ENCODE measurements around the gene BCL7B.
A peak's percentile ranks its signal among the peaks of the same experiment; 100 is the strongest.
"Not testable (repeated sequence)": the region's sequence is repeated elsewhere in the genome, so short reads cannot be mapped to it uniquely, and the experiment has no call there.

The BCL7B gene

DNA sequence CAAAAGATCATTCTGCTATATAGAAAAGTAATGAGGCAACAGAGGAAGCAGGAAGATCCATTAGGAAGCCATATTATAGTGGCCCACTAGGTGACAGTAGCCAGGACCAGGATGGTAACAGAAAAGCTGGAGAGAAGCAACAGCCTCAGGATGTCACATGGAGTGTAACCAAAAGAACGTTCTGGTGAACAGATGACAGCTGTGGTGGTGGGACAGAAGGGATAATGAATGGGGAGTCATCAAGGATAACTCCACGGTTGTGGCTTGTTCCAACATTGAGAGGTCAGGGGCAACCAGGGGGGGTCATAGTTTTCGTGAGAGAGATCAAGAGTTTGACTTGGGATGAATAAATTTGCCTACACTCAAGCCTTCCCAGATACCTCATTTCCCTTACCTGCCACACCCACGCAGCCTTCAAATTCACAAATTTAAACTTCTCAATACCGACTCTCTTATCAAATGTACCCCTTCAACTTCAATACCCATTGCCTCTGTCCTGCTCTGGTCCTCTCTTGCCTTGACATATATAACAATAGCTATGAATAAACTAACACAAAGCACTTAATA is 11.6 kb upstream of the BCL7B start:
- H3K9me3 ChIP-seq (ENCODE audit: insufficient read depth, low read depth, low read length): no peaks in the 10 kb centered on the region
- peaks cover 50% of the 10 kb centered on the region for H3K36me3 ChIP-seq (ENCODE audit: insufficient read depth, low read depth, low read length)
- no peak overlapping the region for H3K9ac ChIP-seq (ENCODE audit: low read depth, low read length)
- H3K4me1 ChIP-seq (ENCODE audit: insufficient read depth, low read length): peaks cover 4% of the 10 kb centered on the region; the same call in 1 of the 2 replicates
- H3K4me3 ChIP-seq (ENCODE audit: low read length): no peak overlapping the region
- no peaks in the 10 kb centered on the region for H3K27me3 ChIP-seq (ENCODE audit: insufficient read depth, low read length)
- H3K27ac ChIP-seq (ENCODE audit: low read length): no peak overlapping the region

DNA sequence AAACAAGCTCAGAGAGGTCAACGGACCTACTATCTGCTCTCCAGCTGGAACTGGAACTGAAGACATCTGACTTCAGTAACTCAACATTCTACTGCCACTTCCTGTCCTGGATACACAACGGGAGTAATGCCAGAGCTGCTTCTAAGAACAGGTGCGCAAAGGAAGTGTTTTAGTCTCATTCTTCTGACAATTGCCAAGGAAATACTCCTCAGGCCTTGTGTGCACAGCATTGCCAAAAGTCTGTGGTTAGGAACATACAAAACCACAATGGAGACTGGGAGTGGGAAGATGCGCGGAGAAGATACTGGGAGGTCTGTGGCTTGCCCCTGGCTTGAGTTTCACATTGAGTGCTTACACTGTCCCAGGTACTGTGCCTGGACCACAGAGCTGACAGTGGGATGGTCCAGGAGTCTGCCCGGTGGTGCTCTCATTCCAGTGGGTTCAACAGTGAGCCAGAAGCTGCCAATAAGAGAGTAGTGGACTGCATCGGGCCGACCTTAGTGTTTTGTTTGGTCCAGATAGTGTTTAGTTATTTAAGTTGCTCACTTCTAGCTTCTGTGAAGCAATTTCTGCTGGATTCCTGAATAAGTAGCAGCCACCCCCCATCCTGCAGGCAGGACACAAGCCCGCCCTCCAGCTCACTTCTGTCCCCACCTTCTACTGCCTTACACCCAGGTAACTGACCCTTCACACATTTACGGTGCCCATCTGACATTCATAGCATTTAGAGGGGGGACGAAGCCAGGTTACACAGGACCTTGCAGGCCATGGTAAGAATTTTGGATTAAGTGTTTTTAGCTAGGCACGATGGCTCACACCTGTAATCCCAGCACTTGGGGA is 10.6 kb upstream of the BCL7B start:
- H3K27ac ChIP-seq (ENCODE audit: low read length): no peak overlapping the region

DNA sequence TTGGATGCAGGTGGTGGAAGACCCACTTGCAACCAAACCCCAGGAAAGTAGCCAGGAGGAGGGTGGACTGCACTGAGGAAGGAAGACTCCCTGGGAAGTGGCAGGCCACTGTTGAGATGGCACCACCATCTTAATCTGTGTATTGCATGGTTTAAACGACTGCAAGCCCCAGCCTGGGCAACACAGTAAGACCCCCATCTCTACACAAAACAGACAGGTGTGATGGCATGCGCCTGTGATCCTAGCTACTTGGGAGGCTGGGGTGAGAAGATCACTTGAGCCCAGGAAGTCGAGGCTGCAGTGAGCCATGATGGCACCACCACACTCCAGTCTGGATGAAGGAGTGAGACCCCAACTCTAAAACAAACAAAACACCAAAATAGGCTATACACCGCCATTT is 9.7 kb upstream of the BCL7B start:
- Histone ChIP-seq H3K4me3 (ENCODE audit: low read length) (no peak overlapping the region), H3K9ac (ENCODE audit: low read depth, low read length) (no peak overlapping the region), H3K36me3 (ENCODE audit: insufficient read depth, low read depth, low read length) (peaks cover 30% of the 10 kb centered on the region), H3K27ac (ENCODE audit: low read length) (no peak overlapping the region), H3K4me1 (ENCODE audit: insufficient read depth, low read length) (peaks cover 4% of the 10 kb centered on the region; the same call in 1 of the 2 replicates), H3K9me3 (ENCODE audit: insufficient read depth, low read depth, low read length) (no peaks in the 10 kb centered on the region), H3K27me3 (ENCODE audit: insufficient read depth, low read length) (no peaks in the 10 kb centered on the region)

More for the DNA sequence above, 10.6 kb upstream of the BCL7B start:
- peaks cover 39% of the 10 kb centered on the region for H3K36me3 ChIP-seq (ENCODE audit: insufficient read depth, low read depth, low read length)
- H3K4me1 ChIP-seq (ENCODE audit: insufficient read depth, low read length): peaks cover 4% of the 10 kb centered on the region; the same call in 1 of the 2 replicates
- no peaks in the 10 kb centered on the region for H3K9me3 ChIP-seq (ENCODE audit: insufficient read depth, low read depth, low read length)
- no peaks in the 10 kb centered on the region for H3K27me3 ChIP-seq (ENCODE audit: insufficient read depth, low read length)
- H3K4me3 ChIP-seq (ENCODE audit: low read length): no peak overlapping the region
- no peak overlapping the region for H3K9ac ChIP-seq (ENCODE audit: low read depth, low read length)

DNA sequence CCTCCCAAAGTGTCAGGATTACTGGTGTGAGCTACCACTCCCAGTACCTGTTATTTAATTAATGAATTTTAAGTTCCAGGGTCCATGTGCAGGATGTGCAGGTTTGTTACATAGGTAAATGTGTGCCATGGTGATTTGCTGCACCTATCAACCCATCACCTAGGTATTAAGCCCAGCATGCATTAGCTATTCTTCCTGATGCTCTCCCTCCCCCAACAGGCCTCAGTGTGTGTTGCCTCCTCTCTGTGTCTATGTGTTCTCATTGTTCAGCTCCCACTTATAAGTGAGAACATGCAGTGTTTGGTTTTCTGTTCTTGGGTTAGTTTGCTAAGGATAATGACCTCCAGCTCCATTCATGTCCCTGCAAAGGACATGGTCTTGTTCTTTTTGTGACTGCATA is 8.9 kb upstream of the BCL7B start:
- H3K4me1 ChIP-seq (ENCODE audit: insufficient read depth, low read length); H3K27me3 ChIP-seq (ENCODE audit: insufficient read depth, low read length); H3K4me3 ChIP-seq (ENCODE audit: low read length); H3K9ac ChIP-seq (ENCODE audit: low read depth, low read length); H3K27ac ChIP-seq (ENCODE audit: low read length); H3K9me3 ChIP-seq (ENCODE audit: insufficient read depth, low read depth, low read length): not testable (repeated sequence)
- H3K36me3 ChIP-seq (ENCODE audit: insufficient read depth, low read depth, low read length): peaks cover 25% of the 10 kb centered on the region

DNA sequence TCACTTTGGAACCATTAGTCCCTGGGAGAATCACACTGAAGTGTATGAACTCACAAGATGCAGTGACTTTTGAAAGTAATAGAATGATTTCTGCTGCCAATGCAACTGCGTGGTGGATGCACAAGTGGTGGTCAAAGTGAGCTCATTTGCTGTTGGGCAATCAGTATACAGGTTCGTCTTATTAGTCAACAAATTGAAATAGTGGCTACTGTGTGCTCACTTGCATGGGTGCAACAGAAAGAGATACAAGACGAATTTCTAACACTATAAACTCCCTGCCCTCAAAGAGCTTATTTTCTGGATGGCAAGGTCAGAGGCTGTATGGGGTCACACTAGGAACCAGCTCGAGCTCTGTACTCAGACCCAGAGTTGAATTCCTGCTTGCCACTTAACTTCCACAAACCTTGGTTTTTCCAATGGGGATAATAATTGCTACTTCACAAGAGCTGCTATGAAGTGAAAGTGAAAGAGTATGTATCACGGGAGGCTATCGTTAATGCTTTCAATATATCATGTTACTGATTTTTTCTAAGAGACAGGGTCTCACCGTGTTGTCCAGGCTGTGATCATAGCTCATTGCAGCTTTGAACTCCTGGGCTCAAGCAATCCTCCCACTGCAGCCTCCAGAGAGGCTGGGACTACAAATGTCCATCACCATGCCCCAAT is 8.3 kb upstream of the BCL7B start:
- Histone ChIP-seq H3K4me3 (ENCODE audit: low read length) (no peak overlapping the region), H3K9ac (ENCODE audit: low read depth, low read length) (no peak overlapping the region)

DNA sequence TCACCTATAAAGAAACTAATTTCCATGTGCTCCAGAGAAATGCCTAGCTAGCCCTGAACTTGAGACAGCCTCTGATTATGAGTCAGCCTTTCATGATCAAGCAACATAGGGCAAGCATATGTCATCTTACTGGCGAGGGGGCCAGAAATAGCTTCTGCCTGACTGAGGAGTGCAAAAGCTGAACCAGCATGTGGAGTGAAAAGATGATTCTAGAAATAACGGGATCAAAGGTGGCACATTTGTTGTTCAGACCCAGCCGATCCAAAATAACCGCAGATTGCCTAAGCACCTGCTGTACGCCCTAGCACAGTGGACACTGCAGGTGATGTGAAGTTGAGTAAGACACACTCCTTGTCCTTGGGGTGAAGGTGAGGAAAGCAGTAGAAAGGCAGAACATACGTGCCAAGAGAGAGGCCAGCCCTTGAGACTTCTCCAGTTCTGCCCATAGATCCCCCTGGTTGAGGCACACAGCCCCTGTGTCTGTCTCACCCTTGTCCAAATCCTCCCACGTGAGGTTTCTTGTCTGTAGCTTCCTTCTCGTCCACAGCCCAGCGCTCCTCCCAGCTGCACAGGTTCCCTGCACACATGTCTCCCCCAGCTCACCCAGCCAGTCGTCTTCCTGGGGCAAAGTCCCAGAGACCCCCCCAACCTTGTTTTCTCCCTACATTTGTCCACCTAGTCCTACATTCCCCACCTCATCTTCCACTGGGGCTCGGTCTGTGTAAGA is 2.8 kb upstream of the BCL7B start:
- Histone ChIP-seq H3K9me3 (ENCODE audit: insufficient read depth, low read depth, low read length) (no peaks in the 10 kb centered on the region), H3K27ac (ENCODE audit: low read length) (no peak overlapping the region), H3K27me3 (ENCODE audit: insufficient read depth, low read length) (peaks cover 11% of the 10 kb centered on the region), H3K9ac (ENCODE audit: low read depth, low read length) (no peak overlapping the region), H3K4me1 (ENCODE audit: insufficient read depth, low read length) (peaks cover 4% of the 10 kb centered on the region; the same call in 1 of the 2 replicates), H3K36me3 (ENCODE audit: insufficient read depth, low read depth, low read length) (no peaks in the 10 kb centered on the region), H3K4me3 (ENCODE audit: low read length) (no peak overlapping the region)

More for the DNA sequence above, 8.3 kb upstream of the BCL7B start:
- H3K27ac ChIP-seq (ENCODE audit: low read length): no peak overlapping the region
- H3K36me3 ChIP-seq (ENCODE audit: insufficient read depth, low read depth, low read length): peaks cover 19% of the 10 kb centered on the region
- H3K4me1 ChIP-seq (ENCODE audit: insufficient read depth, low read length): peaks cover 4% of the 10 kb centered on the region; the same call in 1 of the 2 replicates
- no peaks in the 10 kb centered on the region for H3K27me3 ChIP-seq (ENCODE audit: insufficient read depth, low read length)
- no peaks in the 10 kb centered on the region for H3K9me3 ChIP-seq (ENCODE audit: insufficient read depth, low read depth, low read length)

DNA sequence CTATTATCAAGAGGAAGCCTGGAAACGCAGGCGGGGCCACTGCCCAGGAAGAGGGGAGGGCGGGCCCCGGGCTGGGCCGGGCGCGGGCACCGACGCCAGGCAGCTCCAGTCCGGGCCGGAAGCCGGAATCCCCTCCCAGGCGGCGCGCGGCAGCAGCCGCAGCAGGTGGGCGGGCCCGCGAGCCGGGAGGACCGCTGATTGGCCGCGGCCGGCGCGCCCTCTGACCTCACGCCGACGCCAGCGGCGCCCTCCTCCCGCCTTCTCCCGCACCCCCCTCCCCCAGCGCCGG is 438 bp downstream of the BCL7B start:
- H3K4me3 ChIP-seq (ENCODE audit: low read length): peak overlapping the region; percentile 80
- no peaks in the 10 kb centered on the region for H3K4me1 ChIP-seq (ENCODE audit: insufficient read depth, low read length)
- peaks cover 15% of the 10 kb centered on the region for H3K36me3 ChIP-seq (ENCODE audit: insufficient read depth, low read depth, low read length)
- peaks cover 11% of the 10 kb centered on the region for H3K27me3 ChIP-seq (ENCODE audit: insufficient read depth, low read length)
- no peaks in the 10 kb centered on the region for H3K9me3 ChIP-seq (ENCODE audit: insufficient read depth, low read depth, low read length)
- H3K27ac ChIP-seq (ENCODE audit: low read length): peak overlapping the region; percentile 72
- H3K9ac ChIP-seq (ENCODE audit: low read depth, low read length): peak overlapping the region; percentile 86; the same call in 1 of the 2 replicates

DNA sequence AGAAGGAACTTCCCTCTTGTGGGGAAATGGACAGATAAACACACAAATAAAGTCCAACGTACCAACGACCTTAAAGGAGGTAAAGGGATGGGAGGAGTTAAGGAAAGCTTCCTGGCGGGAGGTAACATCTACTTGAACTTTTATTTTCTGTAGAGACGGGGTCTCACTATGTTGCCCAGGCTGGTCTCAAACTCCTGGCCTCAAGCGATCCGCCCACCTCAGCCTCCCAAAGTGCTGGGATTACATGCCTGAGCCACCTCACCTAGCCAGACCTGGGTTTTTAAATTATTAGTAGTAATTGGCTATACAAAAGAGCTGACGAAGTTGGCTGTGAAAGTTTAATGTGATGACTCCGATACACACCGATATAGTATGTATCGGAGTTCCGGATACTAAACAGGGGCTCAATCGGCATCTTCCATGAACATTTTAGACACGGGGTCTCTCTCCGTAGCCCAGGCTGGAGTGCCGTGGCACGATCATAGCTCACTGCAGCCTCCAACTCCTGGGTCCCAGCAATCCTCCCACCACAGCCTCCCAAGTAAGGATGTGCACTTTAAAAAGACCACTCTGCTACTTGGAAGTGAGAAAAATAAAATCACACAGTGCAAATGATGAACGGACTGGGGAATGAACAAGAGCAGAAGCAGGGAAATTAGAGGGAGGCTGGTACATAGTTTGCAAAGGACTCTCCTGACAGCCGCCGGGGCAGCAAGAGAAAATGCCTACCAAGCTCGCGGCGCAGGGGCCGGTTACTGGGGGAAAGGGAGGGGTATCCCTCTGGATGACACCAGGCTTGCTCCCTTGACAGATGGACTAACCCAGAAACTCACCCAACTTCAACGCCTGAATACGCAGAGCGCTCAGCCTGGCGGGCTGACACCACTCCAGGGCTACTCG is 1.0 kb downstream of the BCL7B start:
- Histone ChIP-seq H3K27ac (ENCODE audit: low read length) (no peak overlapping the region), H3K27me3 (ENCODE audit: insufficient read depth, low read length) (peaks cover 11% of the 10 kb centered on the region), H3K4me1 (ENCODE audit: insufficient read depth, low read length) (no peaks in the 10 kb centered on the region)

DNA sequence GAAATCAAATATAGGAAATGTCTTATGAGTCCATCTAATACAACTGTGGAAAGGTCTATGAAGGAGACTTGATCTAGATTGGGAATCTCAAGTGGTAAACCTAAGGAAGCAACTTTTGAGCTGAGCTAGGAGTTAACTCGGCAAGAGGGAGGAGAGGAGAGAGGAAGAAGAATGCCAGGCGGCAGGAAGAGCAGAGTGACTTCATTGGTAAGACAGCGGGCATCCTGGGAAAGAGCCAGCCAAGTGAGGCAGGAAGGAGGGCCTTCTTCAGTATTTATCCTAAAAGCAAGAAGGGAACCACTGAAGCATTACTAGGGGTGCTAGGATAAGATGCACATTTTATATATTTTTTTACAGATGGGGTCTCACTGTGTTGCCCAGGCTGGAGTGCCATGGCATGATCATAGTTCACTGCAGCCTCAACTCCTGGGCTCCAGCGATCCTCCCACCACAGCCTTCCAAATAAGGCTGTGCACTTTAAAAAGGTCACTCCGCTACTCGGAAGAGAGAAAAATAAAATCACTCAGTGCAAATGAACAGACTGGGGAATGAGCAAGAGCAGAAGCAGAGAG is 2.0 kb downstream of the BCL7B start:
- H3K9me3 ChIP-seq (ENCODE audit: insufficient read depth, low read depth, low read length): no peaks in the 10 kb centered on the region
- H3K4me3 ChIP-seq (ENCODE audit: low read length): peak overlapping the region; percentile 80; the same call in 1 of the 2 replicates
- H3K9ac ChIP-seq (ENCODE audit: low read depth, low read length): no peak overlapping the region
- no peaks in the 10 kb centered on the region for H3K4me1 ChIP-seq (ENCODE audit: insufficient read depth, low read length)
- H3K36me3 ChIP-seq (ENCODE audit: insufficient read depth, low read depth, low read length): peaks cover 27% of the 10 kb centered on the region
- H3K27ac ChIP-seq (ENCODE audit: low read length): no peak overlapping the region
- H3K27me3 ChIP-seq (ENCODE audit: insufficient read depth, low read length): peaks cover 9% of the 10 kb centered on the region

More for the DNA sequence above, 1.0 kb downstream of the BCL7B start:
- Histone ChIP-seq H3K4me3 (ENCODE audit: low read length) (peak overlapping the region; percentile 80), H3K36me3 (ENCODE audit: insufficient read depth, low read depth, low read length) (peaks cover 19% of the 10 kb centered on the region), H3K9ac (ENCODE audit: low read depth, low read length) (peak overlapping the region; percentile 74; the same call in 1 of the 2 replicates), H3K9me3 (ENCODE audit: insufficient read depth, low read depth, low read length) (no peaks in the 10 kb centered on the region)

DNA sequence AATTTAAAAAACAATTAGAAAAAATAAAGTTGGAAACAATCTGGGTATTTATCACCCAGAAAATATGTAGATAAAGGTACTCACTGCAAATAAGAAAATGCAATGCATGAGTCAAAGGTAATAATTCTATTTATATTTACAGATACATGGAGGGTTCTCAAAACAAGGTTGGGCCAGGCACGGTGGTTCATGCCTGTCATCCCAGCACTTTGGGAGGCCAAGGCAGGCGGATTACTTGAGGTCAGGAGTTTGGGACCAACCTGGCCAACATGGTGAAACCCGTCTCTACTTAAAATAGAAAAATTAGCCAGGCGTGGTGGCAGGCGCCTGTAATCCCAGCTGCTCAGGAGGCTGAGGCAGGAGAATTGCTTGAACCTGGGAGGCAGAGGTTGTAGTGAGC is 7.4 kb downstream of the BCL7B start:
- not testable (repeated sequence) for H3K27me3 ChIP-seq (ENCODE audit: insufficient read depth, low read length); H3K27ac ChIP-seq (ENCODE audit: low read length); H3K9ac ChIP-seq (ENCODE audit: low read depth, low read length); H3K9me3 ChIP-seq (ENCODE audit: insufficient read depth, low read depth, low read length); H3K4me1 ChIP-seq (ENCODE audit: insufficient read depth, low read length); H3K4me3 ChIP-seq (ENCODE audit: low read length)
- H3K36me3 ChIP-seq (ENCODE audit: insufficient read depth, low read depth, low read length): peaks cover 42% of the 10 kb centered on the region
